CD4-positive, CD25-positive, alpha-beta regulatory T cell (primary cell): ENCODE data around the gene P2RX2. TPM values are rescaled to one million over a fixed set of nuclear protein-coding genes. Genes with fewer than 3 reads are reported as not detected.
A peak's percentile ranks its signal among the peaks of the same experiment; 100 is the strongest.

Experiments used
- ATAC-seq, 2 donors: fragments of 150-1000 bp; cut with Tn5 transposase; one replicate each; pipeline ENCODE4 v1.10.0; 2021; ENCODE audit warnings: low read depth in 2 of 2, moderate number of reproducible peaks in 2 of 2, moderate library complexity in 1 of 2
- DNase-seq, 3 donors: peaks; one replicate each; pipeline versions ENCODE4 v3.0.0 to v3.0.0-alpha.2; 2012 to 2022; ENCODE audit warnings: mixed read lengths in 1 of 3
- H3K27ac ChIP-seq: one replicate; pipeline ENCODE4 v1.7.0; 2013; ENCODE audit warnings: mild to moderate bottlenecking, low read length; ENCODE audit not compliant: insufficient read depth, poor library complexity, severe bottlenecking
- H3K27me3 ChIP-seq: one replicate; pipeline ENCODE4 v1.7.0; 2013; ENCODE audit warnings: low read length; ENCODE audit not compliant: control insufficient read depth, insufficient read depth
- H3K36me3 ChIP-seq: one replicate; pipeline ENCODE4 v1.7.0; 2013; ENCODE audit warnings: mild to moderate bottlenecking, low read length, moderate library complexity; ENCODE audit not compliant: control insufficient read depth, insufficient read depth
- H3K4me1 ChIP-seq: 2 replicates; pipeline ENCODE4 v1.7.0; 2013; ENCODE audit warnings: mild to moderate bottlenecking, low read length; ENCODE audit not compliant: insufficient read depth, control insufficient read depth, poor library complexity, severe bottlenecking
- H3K4me3 ChIP-seq: one replicate; pipeline ENCODE4 v1.7.0; 2013; ENCODE audit warnings: low read depth, mild to moderate bottlenecking, low read length, moderate library complexity
- H3K9me3 ChIP-seq, 2 experiments: 1 replicate in 1 of 2; 2 replicates in 1 of 2; pipeline ENCODE4 v1.7.0; 2013; ENCODE audit warnings: low read length in 2 of 2, mild to moderate bottlenecking in 1 of 2, moderate library complexity in 1 of 2; ENCODE audit not compliant: control insufficient read depth in 2 of 2
- H3K27ac Mint-ChIP-seq, 3 donors: one replicate each; pipeline ENCODE4 v1.8.0; 2020 to 2022; ENCODE audit warnings: mild to moderate bottlenecking in 3 of 3, mixed read lengths in 3 of 3, moderate library complexity in 2 of 3
- H3K27me3 Mint-ChIP-seq: one replicate; pipeline ENCODE4 v1.8.0; 2022; ENCODE audit warnings: mild to moderate bottlenecking, mixed read lengths
- H3K36me3 Mint-ChIP-seq: one replicate; pipeline ENCODE4 v1.8.0; 2020; ENCODE audit warnings: mixed read lengths
- H3K4me1 Mint-ChIP-seq, 4 donors: one replicate each; pipeline ENCODE4 v1.8.0; 2020 to 2022; ENCODE audit warnings: mixed read lengths in 4 of 4, mild to moderate bottlenecking in 1 of 4
- H3K4me3 Mint-ChIP-seq, 4 donors: one replicate each; pipeline ENCODE4 v1.8.0; 2020 to 2022; ENCODE audit warnings: mild to moderate bottlenecking in 4 of 4, mixed read lengths in 4 of 4, moderate library complexity in 3 of 4
- H3K9me3 Mint-ChIP-seq, 7 donors: one replicate each; pipeline ENCODE4 v1.8.0; 2020 to 2022; ENCODE audit warnings: mixed read lengths in 7 of 7, mild to moderate bottlenecking in 3 of 7, moderate library complexity in 2 of 7
- polyA plus RNA-seq, 4 donors: library from polyadenylated mRNA; unstranded; fragments of 300-500 nt; fragmentation: Illumina TruSeq; gene quantifications; one replicate each; pipeline ENCODE4 v1.2.3, GENCODE V29; 2021
- total RNA-seq: library from RNA; stranded (reverse); gene quantifications from one replicate; pipeline ENCODE4 v1.2.3, GENCODE V29; 2022

The P2RX2 gene
- total and polyA plus RNA-seq, 5 donors from 2014 or later: not detected

DNA sequence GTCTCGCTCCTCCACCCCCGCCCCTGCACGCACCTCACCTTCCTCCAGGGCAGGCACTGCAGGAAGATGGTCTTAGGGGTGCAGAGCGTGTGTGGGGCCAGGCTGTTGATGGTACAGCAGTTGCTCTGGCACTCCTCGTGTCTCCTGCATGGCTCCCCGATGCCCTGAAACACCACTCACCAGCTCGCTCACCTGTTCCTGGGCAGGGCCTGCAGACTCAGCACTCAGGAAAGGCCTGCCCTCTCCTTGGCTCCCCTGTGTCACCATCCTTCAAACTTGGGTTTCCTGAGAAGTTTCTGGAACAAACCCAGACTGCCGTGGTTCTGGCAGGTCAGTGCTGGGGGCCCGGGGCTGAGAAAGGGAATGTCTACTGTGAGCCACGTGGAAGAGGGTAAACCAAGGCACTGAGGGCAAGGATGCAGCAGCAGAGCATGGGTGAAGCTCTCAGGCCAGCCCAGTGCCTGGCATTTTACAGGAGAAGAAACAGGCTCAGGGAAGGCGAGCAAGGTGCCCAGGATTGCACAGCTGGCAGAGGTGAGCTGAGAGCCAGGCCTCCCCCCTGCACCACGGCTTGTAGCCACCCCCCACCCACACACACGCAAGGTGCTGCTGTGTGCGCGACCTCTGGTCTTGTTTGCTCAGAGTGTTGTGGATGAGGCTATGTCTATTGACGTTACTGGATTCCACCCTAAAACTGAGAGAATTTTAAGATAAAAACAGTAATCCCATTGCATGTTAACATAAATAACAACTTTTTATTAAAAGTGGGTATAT, 13.7 kb upstream of the P2RX2 start:
- H3K4me3 ChIP-seq: no peak overlapping the region
- Mint-ChIP-seq H3K27ac (no peak overlapping the region), H3K36me3 (no peaks in the 10 kb centered on the region), H3K4me3 (no peak overlapping the region), H3K4me1 (peaks cover 0 to 13% (median 4%) of the 10 kb centered on the region in 4 donors), H3K9me3 (no peaks in the 10 kb centered on the region), H3K27me3 (peaks cover 40% of the 10 kb centered on the region)
- ATAC-seq (no peak), DNase-seq (no peak)
- H3K4me1 ChIP-seq: peaks cover 9% of the 10 kb centered on the region
- H3K36me3 ChIP-seq: no peaks in the 10 kb centered on the region
- H3K27me3 ChIP-seq: no peaks in the 10 kb centered on the region
- no peak overlapping the region for H3K27ac ChIP-seq
- no peaks in the 10 kb centered on the region for H3K9me3 ChIP-seq

DNA sequence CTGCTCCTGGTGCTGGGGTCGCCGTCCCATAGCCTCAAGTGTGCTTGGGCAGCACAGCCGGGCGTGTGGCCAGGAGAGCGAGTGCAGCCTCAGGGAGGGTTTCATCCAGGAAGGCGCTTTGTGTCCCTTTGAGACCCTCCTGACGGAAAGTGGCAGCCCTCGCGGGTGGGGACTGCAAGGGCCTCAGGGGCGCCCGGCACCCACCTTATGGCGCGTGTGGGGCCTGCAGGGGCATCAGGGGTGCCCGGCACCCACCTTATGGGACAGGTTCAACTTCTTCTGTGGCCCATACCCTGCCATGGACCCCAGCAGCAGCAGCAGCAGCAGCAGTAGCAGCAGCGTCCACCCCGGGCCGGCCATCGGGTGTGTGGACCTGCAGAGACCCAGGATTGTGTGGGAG, 12.7 kb upstream of the P2RX2 start:
- H3K27me3 ChIP-seq: no peaks in the 10 kb centered on the region
- H3K4me3 ChIP-seq: no peak overlapping the region
- Mint-ChIP-seq H3K27me3 (peaks cover 49% of the 10 kb centered on the region), H3K4me1 (peaks cover 0 to 8% (median 6%) of the 10 kb centered on the region in 4 donors), H3K4me3 (no peak overlapping the region), H3K36me3 (no peaks in the 10 kb centered on the region), H3K27ac (no peak overlapping the region), H3K9me3 (no peaks in the 10 kb centered on the region)
- no peaks in the 10 kb centered on the region for H3K9me3 ChIP-seq
- H3K4me1 ChIP-seq: peaks cover 1% of the 10 kb centered on the region
- no peaks in the 10 kb centered on the region for H3K36me3 ChIP-seq
- ATAC-seq (no peak), DNase-seq (no peak)
- H3K27ac ChIP-seq: no peak overlapping the region

DNA sequence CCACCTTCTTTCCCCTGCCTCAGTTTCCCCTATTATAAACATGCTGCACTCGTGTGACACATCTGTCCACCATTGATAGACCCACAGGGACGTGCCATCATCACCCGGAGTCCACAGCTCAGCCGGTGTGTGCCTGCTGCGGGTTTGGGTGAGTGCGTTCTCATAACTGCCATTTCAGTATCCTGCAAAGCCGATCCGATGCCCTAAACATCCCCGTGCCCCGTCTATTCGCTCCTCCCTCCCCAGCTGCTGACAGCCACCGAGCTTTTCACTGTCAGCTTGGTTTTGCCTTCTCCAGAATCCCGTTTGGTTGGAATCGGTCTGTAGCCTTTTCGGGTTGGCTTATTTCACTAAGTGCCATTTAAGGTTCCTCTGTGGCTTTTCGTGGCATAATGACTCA, 12.1 kb upstream of the P2RX2 start:
- H3K27ac Mint-ChIP-seq: no peak overlapping the region
- DNase-seq (no peak), ATAC-seq (no peak)
- no peaks in the 10 kb centered on the region for H3K9me3 ChIP-seq
- H3K27me3 Mint-ChIP-seq: peaks cover 54% of the 10 kb centered on the region
- no peak overlapping the region for H3K27ac ChIP-seq
- no peak overlapping the region for H3K4me3 ChIP-seq
- no peaks in the 10 kb centered on the region for H3K9me3 Mint-ChIP-seq
- no peak overlapping the region for H3K4me3 Mint-ChIP-seq
- no peaks in the 10 kb centered on the region for H3K36me3 ChIP-seq
- H3K4me1 ChIP-seq: no peaks in the 10 kb centered on the region
- H3K27me3 ChIP-seq: no peaks in the 10 kb centered on the region
- peaks cover 0 to 6% (median 5%) of the 10 kb centered on the region in 4 donors for H3K4me1 Mint-ChIP-seq
- H3K36me3 Mint-ChIP-seq: no peaks in the 10 kb centered on the region

DNA sequence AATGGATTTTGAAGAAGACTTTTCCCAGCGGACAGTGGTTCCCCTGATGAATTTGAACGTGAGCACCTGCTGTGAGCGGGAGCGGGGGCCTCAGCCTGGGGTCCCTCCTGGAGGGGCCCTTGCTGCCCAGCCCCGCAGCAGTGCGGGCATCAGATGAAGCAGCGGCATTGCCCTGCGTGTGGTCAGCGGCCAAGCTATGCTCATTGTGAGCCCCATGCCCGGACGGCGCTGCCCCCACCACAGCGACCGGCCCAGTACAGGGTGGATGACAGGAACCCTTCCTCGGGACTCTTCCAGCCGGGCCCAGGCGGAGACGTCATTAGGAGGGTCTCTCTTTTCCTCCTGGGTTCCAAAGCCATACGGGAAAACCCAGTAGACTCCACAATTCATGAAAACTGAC, 11.6 kb upstream of the P2RX2 start:
- no peaks in the 10 kb centered on the region for H3K36me3 ChIP-seq
- no peak overlapping the region for H3K4me3 ChIP-seq
- H3K27ac ChIP-seq: no peak overlapping the region
- DNase-seq (no peak), ATAC-seq (no peak)
- H3K27ac Mint-ChIP-seq: no peak overlapping the region
- H3K4me1 ChIP-seq: no peaks in the 10 kb centered on the region
- no peak overlapping the region for H3K4me3 Mint-ChIP-seq
- H3K9me3 Mint-ChIP-seq: no peaks in the 10 kb centered on the region
- H3K4me1 Mint-ChIP-seq: peaks cover 0 to 6% (median 5%) of the 10 kb centered on the region in 4 donors
- H3K36me3 Mint-ChIP-seq: no peaks in the 10 kb centered on the region
- H3K27me3 Mint-ChIP-seq: peaks cover 58% of the 10 kb centered on the region
- H3K9me3 ChIP-seq: no peaks in the 10 kb centered on the region
- no peaks in the 10 kb centered on the region for H3K27me3 ChIP-seq

DNA sequence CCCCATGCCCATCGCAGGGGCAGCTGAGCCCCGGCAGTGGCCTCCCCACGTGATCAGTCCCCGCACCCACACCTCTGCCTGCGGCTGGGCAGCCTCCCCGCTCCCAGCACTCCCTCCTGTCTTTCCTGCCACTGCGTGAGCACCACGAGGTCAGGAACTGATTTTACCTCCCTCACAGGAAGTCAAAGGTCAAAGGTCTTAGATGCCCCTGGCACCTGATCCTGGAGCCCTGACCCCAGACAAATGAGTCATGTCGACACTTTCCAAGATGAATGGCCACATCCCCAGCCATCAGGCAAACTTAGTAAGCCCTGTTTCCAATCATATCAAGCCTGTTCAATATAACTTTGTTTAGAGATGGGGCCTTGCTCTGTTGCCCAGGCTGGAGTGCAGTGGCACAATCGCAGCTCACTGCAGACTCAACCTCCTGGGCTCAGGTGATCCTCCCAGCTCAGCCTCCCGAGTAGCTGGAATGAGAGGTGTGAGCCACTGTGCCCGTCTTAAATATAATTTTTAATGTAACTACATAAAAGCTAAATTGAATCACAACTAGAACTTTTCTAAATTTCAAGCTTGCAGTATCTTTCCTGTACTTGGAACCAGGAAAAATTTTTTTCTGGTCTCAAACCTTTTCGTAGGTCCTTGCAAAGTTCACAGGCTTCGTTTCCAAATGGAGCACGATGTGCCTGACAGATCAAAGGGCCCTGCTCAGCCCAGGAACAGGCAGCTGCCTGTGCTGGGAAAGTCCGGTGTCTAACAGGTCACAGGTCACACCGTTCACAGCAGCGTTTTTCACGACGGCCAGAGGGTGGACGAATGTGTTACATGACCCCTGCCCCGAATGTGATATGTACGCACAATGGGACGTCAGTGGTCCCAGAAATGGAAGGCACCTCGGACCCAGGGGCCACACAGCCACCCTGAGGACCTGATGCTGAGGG, 10.1 kb upstream of the P2RX2 start:
- Mint-ChIP-seq H3K9me3 (no peaks in the 10 kb centered on the region), H3K4me3 (no peak overlapping the region), H3K4me1 (peaks cover 0 to 6% (median 3%) of the 10 kb centered on the region in 4 donors), H3K36me3 (no peaks in the 10 kb centered on the region), H3K27ac (no peak overlapping the region), H3K27me3 (peaks cover 61% of the 10 kb centered on the region)
- DNase-seq: no peak
- H3K27me3 ChIP-seq: no peaks in the 10 kb centered on the region
- no peaks in the 10 kb centered on the region for H3K36me3 ChIP-seq
- ATAC-seq: no peak
- H3K4me3 ChIP-seq: no peak overlapping the region
- no peaks in the 10 kb centered on the region for H3K9me3 ChIP-seq
- H3K4me1 ChIP-seq: no peaks in the 10 kb centered on the region
- H3K27ac ChIP-seq: no peak overlapping the region

DNA sequence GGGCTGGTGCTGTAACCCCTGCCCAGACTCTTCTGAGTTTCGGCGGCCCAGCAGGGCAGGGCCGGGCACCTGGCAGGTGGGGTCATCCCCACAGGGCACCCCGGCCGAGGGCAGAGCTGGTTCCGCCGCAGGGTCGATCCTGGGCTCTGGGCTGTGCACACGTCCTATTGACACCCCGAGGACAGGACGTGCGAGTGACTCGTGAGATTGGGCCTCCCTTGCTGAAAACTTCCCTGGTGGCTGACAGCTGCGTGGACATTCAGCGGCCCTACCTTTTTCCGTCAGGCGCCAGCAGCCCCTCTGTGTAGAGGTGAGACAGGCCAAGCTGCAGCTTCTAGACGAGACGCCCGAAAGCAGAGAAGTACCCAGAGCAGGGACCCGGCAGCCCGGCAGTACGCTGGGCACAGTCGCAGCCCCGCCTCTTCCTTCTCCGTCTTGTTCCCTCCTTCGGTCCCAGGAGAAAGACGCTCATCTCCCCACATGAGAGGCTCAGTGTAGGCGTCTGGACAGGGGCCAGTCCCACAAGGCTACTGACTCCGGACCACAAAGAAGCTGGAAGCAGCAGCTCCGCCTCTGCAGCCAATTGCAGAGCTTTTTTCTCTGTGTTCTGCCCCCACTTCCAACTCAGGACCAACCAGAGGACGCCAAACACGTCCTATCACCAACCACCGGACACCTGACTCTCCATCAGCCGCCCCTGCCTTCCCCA, 8.4 kb upstream of the P2RX2 start, which contains the start of gene LRCOL1:
Gene LRCOL1 (minus strand): TSS at position 532 of the 709 bp plus-strand sequence. CDS start 4,331 bp downstream, outside the sequence.
- peak in 1 of 2 donors; percentile 33 for ATAC-seq
- H3K27ac Mint-ChIP-seq: peak within 1 kb of the TSS in 1 of 3 donors; percentile 62
- peaks cover 69% of the 10 kb centered on the region for H3K27me3 Mint-ChIP-seq
- no peak within 1 kb of the TSS for H3K27ac ChIP-seq
- H3K36me3 Mint-ChIP-seq: no peaks in the 10 kb centered on the region
- no peaks in the 10 kb centered on the region for H3K4me1 ChIP-seq
- peaks cover 0 to 5% (median 0%) of the 10 kb centered on the region in 7 donors for H3K9me3 Mint-ChIP-seq
- peaks cover 0 to 8% (median 6%) of the 10 kb centered on the region in 4 donors for H3K4me1 Mint-ChIP-seq
- H3K4me3 ChIP-seq: no peak within 1 kb of the TSS
- no peaks in the 10 kb centered on the region for H3K9me3 ChIP-seq
- DNase-seq: no peak
- H3K27me3 ChIP-seq: no peaks in the 10 kb centered on the region
- H3K36me3 ChIP-seq: no peaks in the 10 kb centered on the region
- H3K4me3 Mint-ChIP-seq: peak within 1 kb of the TSS in 2 of 4 donors; percentile 57 to 78

DNA sequence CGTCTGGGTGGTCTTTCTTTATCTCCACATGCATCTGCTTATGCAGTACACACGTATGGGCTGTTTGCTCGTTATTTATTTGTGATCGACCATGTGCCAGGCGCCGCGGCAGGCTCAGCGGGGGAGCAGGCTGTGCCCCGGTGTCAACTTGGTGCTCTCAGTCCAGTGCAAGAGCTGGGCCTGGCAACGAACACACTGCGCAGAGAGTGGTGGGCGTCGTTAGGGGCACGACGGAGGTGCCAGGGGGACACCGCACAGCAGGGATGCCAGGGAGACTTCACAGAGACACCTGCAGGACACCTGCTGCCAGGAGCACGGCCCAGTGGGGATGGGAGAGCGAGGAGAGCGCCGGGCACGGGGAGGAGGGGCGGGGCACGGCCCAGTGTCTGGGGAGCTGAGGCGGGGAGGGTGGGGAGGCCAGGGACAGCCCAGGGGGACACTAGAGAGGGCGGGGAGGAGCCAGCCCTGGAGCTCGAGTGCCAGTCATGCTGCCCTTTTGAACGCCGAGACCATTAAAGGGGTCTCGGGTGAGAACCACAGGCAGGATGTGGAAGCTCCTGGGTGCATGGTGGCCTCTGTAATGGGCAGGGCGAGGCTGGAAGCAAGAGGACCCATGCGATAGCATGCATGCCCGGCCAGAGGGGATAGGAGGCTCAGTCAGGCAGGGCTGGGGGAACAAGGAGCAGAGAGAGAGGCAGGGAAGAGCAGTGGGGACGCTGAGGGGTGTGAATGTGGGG, 7.5 kb upstream of the P2RX2 start:
- Histone ChIP-seq H3K27ac (no peak overlapping the region), H3K9me3 (peaks cover 3% of the 10 kb centered on the region in 2 experiments), H3K27me3 (peaks cover 6% of the 10 kb centered on the region), H3K4me1 (no peaks in the 10 kb centered on the region), H3K36me3 (no peaks in the 10 kb centered on the region), H3K4me3 (no peak overlapping the region)
- no peak for ATAC-seq
- H3K4me1 Mint-ChIP-seq: peaks cover 0 to 8% (median 6%) of the 10 kb centered on the region in 4 donors
- DNase-seq: no peak
- H3K27me3 Mint-ChIP-seq: peaks cover 74% of the 10 kb centered on the region
- H3K4me3 Mint-ChIP-seq: no peak overlapping the region
- H3K36me3 Mint-ChIP-seq: no peaks in the 10 kb centered on the region
- no peak overlapping the region for H3K27ac Mint-ChIP-seq
- peaks cover 0 to 5% (median 0%) of the 10 kb centered on the region in 7 donors for H3K9me3 Mint-ChIP-seq
